ENCODE data around the gene GAS5.

Gene GAS5

GRCh38 chr1:173832748-173833147 lies 35.0 kb downstream of the GAS5 start:
- H3K36me3 ChIP-seq (ENCODE audit: control insufficient read depth in 4 of 4, insufficient read depth in 4 of 4, low read length in 3 of 4) = peaks cover 7 to 44% (median 26%) of the 10 kb centered on the region in 4 experiments
- ChIA-PET CTCF (interaction anchor here (0.5 to 0.6 kb wide), 2 partner anchors 28 to 231 kb away, joined by 3 read pairs; no protein-coding TSS in a partner anchor), POLR2A (no interaction called here)
- H3K27ac ChIP-seq (ENCODE audit: insufficient read depth in 1 of 2, low read depth in 1 of 2, low read length in 2 of 2, poor library complexity in 1 of 2, severe bottlenecking in 2 of 2) = no peak overlapping the region
- no peak overlapping the region for H3K4me3 ChIP-seq (ENCODE audit: control insufficient read depth in 1 of 7, extremely low read depth in 1 of 7, insufficient read depth in 4 of 7, low read depth in 2 of 7, low read length in 6 of 7)
- no peak for DNase-seq
- H3K27me3 ChIP-seq (replicated peaks in 2 of 5; ENCODE audit: control insufficient read depth in 4 of 5, insufficient read depth in 5 of 5, low read length in 4 of 5) = no peaks in the 10 kb centered on the region
- no peaks in the 10 kb centered on the region for H3K4me1 ChIP-seq (ENCODE audit: control extremely low read depth in 1 of 4, control insufficient read depth in 4 of 4, insufficient read depth in 4 of 4, low read length in 3 of 4)
- WGBS (ENCODE audit: insufficient coverage) = 100% methylated on average over 1 of the region's 1 CpG
- H3K9me3 ChIP-seq (ENCODE audit: control extremely low read depth in 1 of 5, control insufficient read depth in 4 of 5, insufficient read depth in 2 of 5, low read depth in 1 of 5, low read length in 4 of 5) = no peaks in the 10 kb centered on the region

- peaks cover 9 to 23% (median 10%) of the 10 kb centered on the region in 4 experiments for H3K4me1 ChIP-seq (ENCODE audit: control extremely low read depth in 1 of 4, control insufficient read depth in 4 of 4, insufficient read depth in 4 of 4, low read length in 3 of 4)
- ChIA-PET POLR2A (no interaction called here), CTCF (interaction anchor here (0.8 to 1.2 kb wide), 3 partner anchors 9 to 1084 kb away, joined by 3 to 6 read pairs (median 3); no protein-coding TSS in a partner anchor)
- no peak for DNase-seq
- peaks cover under 1 to 14% (median 7%) of the 10 kb centered on the region in 4 experiments for H3K36me3 ChIP-seq (ENCODE audit: control insufficient read depth in 4 of 4, insufficient read depth in 4 of 4, low read length in 3 of 4)
- no peak overlapping the region for H3K27ac ChIP-seq (ENCODE audit: insufficient read depth in 1 of 2, low read depth in 1 of 2, low read length in 2 of 2, poor library complexity in 1 of 2, severe bottlenecking in 2 of 2)
- no peaks in the 10 kb centered on the region for H3K9me3 ChIP-seq (ENCODE audit: control extremely low read depth in 1 of 5, control insufficient read depth in 4 of 5, insufficient read depth in 2 of 5, low read depth in 1 of 5, low read length in 4 of 5)
- no peak overlapping the region for H3K4me3 ChIP-seq (ENCODE audit: control insufficient read depth in 1 of 7, extremely low read depth in 1 of 7, insufficient read depth in 4 of 7, low read depth in 2 of 7, low read length in 6 of 7)
- no peaks in the 10 kb centered on the region for H3K27me3 ChIP-seq (replicated peaks in 2 of 5; ENCODE audit: control insufficient read depth in 4 of 5, insufficient read depth in 5 of 5, low read length in 4 of 5)
- WGBS (ENCODE audit: insufficient coverage) = 89% methylated on average over 2 of the region's 2 CpGs
Observed at GRCh38 chr1:173827611-173828010, 40.2 kb downstream of the GAS5 start.

GRCh38 chr1:173824315-173825081 lies 43.3 kb downstream of the GAS5 start, which contains the start of the genes CENPL and DARS2:
TSS of gene CENPL (minus strand) at chr1:173824883. CDS start at chr1:173811299, 13,584 bp downstream.
TSS of gene DARS2 (plus strand) at chr1:173824673. CDS start at chr1:173825230, 557 bp downstream.
- Histone ChIP-seq H3K27me3 (replicated peaks in 2 of 5; ENCODE audit: control insufficient read depth in 4 of 5, insufficient read depth in 5 of 5, low read length in 4 of 5) (no peaks in the 10 kb centered on the region), H3K9me3 (ENCODE audit: control extremely low read depth in 1 of 5, control insufficient read depth in 4 of 5, insufficient read depth in 2 of 5, low read depth in 1 of 5, low read length in 4 of 5) (no peaks in the 10 kb centered on the region), H3K4me3 (ENCODE audit: control insufficient read depth in 1 of 7, extremely low read depth in 1 of 7, insufficient read depth in 4 of 7, low read depth in 2 of 7, low read length in 6 of 7) (peak within 1 kb of the TSS; percentile 79 to 100 (median 96)), H3K27ac (ENCODE audit: insufficient read depth in 1 of 2, low read depth in 1 of 2, low read length in 2 of 2, poor library complexity in 1 of 2, severe bottlenecking in 2 of 2) (peak within 1 kb of the TSS; percentile 84 to 89), H3K4me1 (ENCODE audit: control extremely low read depth in 1 of 4, control insufficient read depth in 4 of 4, insufficient read depth in 4 of 4, low read length in 3 of 4) (peaks cover 9 to 29% (median 10%) of the 10 kb centered on the region in 4 experiments), H3K36me3 (ENCODE audit: control insufficient read depth in 4 of 4, insufficient read depth in 4 of 4, low read length in 3 of 4) (peaks cover 0 to 10% (median 0%) of the 10 kb centered on the region in 4 experiments)
- peak; percentile 98 to 99 (median 99) for DNase-seq
- ChIA-PET POLR2A (interaction anchor here (1.2 kb wide), 1 partner anchor 44 kb away, joined by 4 read pairs; no protein-coding TSS in a partner anchor), CTCF (interaction anchor here (0.7 to 2.0 kb wide), 7 partner anchors 9 to 1081 kb away, joined by 3 to 15 read pairs (median 5); no protein-coding TSS in a partner anchor)
- WGBS (ENCODE audit: insufficient coverage) = under 1% methylated on average over 50 of the region's 55 CpGs

- H3K27me3 ChIP-seq (replicated peaks in 2 of 5; ENCODE audit: control insufficient read depth in 4 of 5, insufficient read depth in 5 of 5, low read length in 4 of 5) = no peaks in the 10 kb centered on the region
- 0% methylated on average over 20 of the region's 25 CpGs for WGBS (ENCODE audit: insufficient coverage)
- POLR2A ChIA-PET = no interaction called here
- peaks cover 0 to 13% (median 1%) of the 10 kb centered on the region in 4 experiments for H3K36me3 ChIP-seq (ENCODE audit: control insufficient read depth in 4 of 4, insufficient read depth in 4 of 4, low read length in 3 of 4)
- peak overlapping the region; percentile 79 to 100 (median 96) for H3K4me3 ChIP-seq (ENCODE audit: control insufficient read depth in 1 of 7, extremely low read depth in 1 of 7, insufficient read depth in 4 of 7, low read depth in 2 of 7, low read length in 6 of 7)
- peaks cover 9 to 29% (median 10%) of the 10 kb centered on the region in 4 experiments for H3K4me1 ChIP-seq (ENCODE audit: control extremely low read depth in 1 of 4, control insufficient read depth in 4 of 4, insufficient read depth in 4 of 4, low read length in 3 of 4)
- no peaks in the 10 kb centered on the region for H3K9me3 ChIP-seq (ENCODE audit: control extremely low read depth in 1 of 5, control insufficient read depth in 4 of 5, insufficient read depth in 2 of 5, low read depth in 1 of 5, low read length in 4 of 5)
- no peak for DNase-seq
- CTCF ChIA-PET = interaction anchor here (1.0 to 2.0 kb wide), 4 partner anchors 395 to 1082 kb away, joined by 3 to 15 read pairs (median 6); no protein-coding TSS in a partner anchor
- H3K27ac ChIP-seq (ENCODE audit: insufficient read depth in 1 of 2, low read depth in 1 of 2, low read length in 2 of 2, poor library complexity in 1 of 2, severe bottlenecking in 2 of 2) = peak overlapping the region; percentile 84 to 89
Observed at GRCh38 chr1:173823781-173824314, 43.9 kb downstream of the GAS5 start.

- CTCF ChIA-PET = no interaction called here
- POLR2A ChIA-PET = no interaction called here
- H3K4me1 ChIP-seq (ENCODE audit: control extremely low read depth in 1 of 4, control insufficient read depth in 4 of 4, insufficient read depth in 4 of 4, low read length in 3 of 4) = peaks cover 9 to 21% (median 10%) of the 10 kb centered on the region in 4 experiments
- no peak for DNase-seq
- H3K4me3 ChIP-seq (ENCODE audit: control insufficient read depth in 1 of 7, extremely low read depth in 1 of 7, insufficient read depth in 4 of 7, low read depth in 2 of 7, low read length in 6 of 7) = no peak overlapping the region
- no peaks in the 10 kb centered on the region for H3K27me3 ChIP-seq (replicated peaks in 2 of 5; ENCODE audit: control insufficient read depth in 4 of 5, insufficient read depth in 5 of 5, low read length in 4 of 5)
- H3K9me3 ChIP-seq (ENCODE audit: control extremely low read depth in 1 of 5, control insufficient read depth in 4 of 5, insufficient read depth in 2 of 5, low read depth in 1 of 5, low read length in 4 of 5) = no peaks in the 10 kb centered on the region
- 100% methylated on average over 2 of the region's 4 CpGs for WGBS (ENCODE audit: insufficient coverage)
- H3K27ac ChIP-seq (ENCODE audit: insufficient read depth in 1 of 2, low read depth in 1 of 2, low read length in 2 of 2, poor library complexity in 1 of 2, severe bottlenecking in 2 of 2) = no peak overlapping the region
- H3K36me3 ChIP-seq (ENCODE audit: control insufficient read depth in 4 of 4, insufficient read depth in 4 of 4, low read length in 3 of 4) = peaks cover 4 to 21% (median 5%) of the 10 kb centered on the region in 4 experiments
Observed at GRCh38 chr1:173821680-173822079, 46.1 kb downstream of the GAS5 start.

GRCh38 chr1:173818459-173818858 lies 49.3 kb downstream of the GAS5 start:
- Histone ChIP-seq H3K4me3 (ENCODE audit: control insufficient read depth in 1 of 7, extremely low read depth in 1 of 7, insufficient read depth in 4 of 7, low read depth in 2 of 7, low read length in 6 of 7) (no peak overlapping the region), H3K27ac (ENCODE audit: insufficient read depth in 1 of 2, low read depth in 1 of 2, low read length in 2 of 2, poor library complexity in 1 of 2, severe bottlenecking in 2 of 2) (no peak overlapping the region), H3K4me1 (ENCODE audit: control extremely low read depth in 1 of 4, control insufficient read depth in 4 of 4, insufficient read depth in 4 of 4, low read length in 3 of 4) (peaks cover 6 to 15% (median 7%) of the 10 kb centered on the region in 4 experiments), H3K36me3 (ENCODE audit: control insufficient read depth in 4 of 4, insufficient read depth in 4 of 4, low read length in 3 of 4) (peaks cover 4 to 21% (median 5%) of the 10 kb centered on the region in 4 experiments), H3K27me3 (replicated peaks in 2 of 5; ENCODE audit: control insufficient read depth in 4 of 5, insufficient read depth in 5 of 5, low read length in 4 of 5) (no peaks in the 10 kb centered on the region), H3K9me3 (ENCODE audit: control extremely low read depth in 1 of 5, control insufficient read depth in 4 of 5, insufficient read depth in 2 of 5, low read depth in 1 of 5, low read length in 4 of 5) (no peaks in the 10 kb centered on the region)
- ChIA-PET POLR2A (no interaction called here), CTCF (interaction anchor here (1.2 to 1.3 kb wide), 3 partner anchors 9 to 1076 kb away, joined by 3 read pairs; no protein-coding TSS in a partner anchor)
- DNase-seq = no peak
- no CpG with 5 or more reads among the region's 1 CpG for WGBS (ENCODE audit: insufficient coverage)
